Epithelial cell of esophagus (primary cell): Measurements from ENCODE around the gene CTSE.

Experiments used
- DNase-seq: peaks from one replicate; pipeline ENCODE4 v3.0.0; 2010; ENCODE audit warnings: low read depth
- H3K4me3 ChIP-seq: 2 replicates; pipeline ENCODE4 v1.5.1; 2011; ENCODE audit warnings: mild to moderate bottlenecking, low read length, control low read depth
- TF ChIP-seq, protein P1 (sequence below): IDR thresholded peaks from 2 replicates; pipeline ENCODE4 v1.5.1; 2011; ENCODE audit warnings: low read depth, mild to moderate bottlenecking, low read length, control low read depth, inconsistent platforms; ENCODE audit not compliant: insufficient read depth; ENCODE audit errors: missing control alignments

CTSE gene

DNA sequence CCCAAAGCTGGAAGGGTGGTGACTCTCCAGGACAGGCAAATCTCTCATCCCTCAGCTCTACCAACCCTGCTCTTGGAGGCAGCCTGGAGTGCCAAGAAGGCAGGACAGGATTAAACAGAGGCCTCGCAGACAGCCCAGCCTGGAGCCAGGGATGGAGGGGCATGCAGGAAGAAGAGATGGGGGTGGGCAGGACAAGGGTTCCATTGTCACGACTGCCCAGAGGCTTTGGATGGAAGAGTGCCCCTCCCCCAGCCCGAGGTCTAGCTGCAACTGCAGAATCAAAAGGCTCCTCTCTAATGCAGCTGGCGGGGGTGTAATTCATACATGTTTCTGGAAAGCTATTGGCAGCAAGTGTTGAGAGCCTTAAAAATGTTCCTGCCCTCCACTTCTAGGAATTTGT lies 29.3 kb downstream of the CTSE start:
- TF ChIP-seq, protein P1, sequence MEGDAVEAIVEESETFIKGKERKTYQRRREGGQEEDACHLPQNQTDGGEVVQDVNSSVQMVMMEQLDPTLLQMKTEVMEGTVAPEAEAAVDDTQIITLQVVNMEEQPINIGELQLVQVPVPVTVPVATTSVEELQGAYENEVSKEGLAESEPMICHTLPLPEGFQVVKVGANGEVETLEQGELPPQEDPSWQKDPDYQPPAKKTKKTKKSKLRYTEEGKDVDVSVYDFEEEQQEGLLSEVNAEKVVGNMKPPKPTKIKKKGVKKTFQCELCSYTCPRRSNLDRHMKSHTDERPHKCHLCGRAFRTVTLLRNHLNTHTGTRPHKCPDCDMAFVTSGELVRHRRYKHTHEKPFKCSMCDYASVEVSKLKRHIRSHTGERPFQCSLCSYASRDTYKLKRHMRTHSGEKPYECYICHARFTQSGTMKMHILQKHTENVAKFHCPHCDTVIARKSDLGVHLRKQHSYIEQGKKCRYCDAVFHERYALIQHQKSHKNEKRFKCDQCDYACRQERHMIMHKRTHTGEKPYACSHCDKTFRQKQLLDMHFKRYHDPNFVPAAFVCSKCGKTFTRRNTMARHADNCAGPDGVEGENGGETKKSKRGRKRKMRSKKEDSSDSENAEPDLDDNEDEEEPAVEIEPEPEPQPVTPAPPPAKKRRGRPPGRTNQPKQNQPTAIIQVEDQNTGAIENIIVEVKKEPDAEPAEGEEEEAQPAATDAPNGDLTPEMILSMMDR: no peak
- DNase-seq: no peak
- H3K4me3 ChIP-seq: no peak overlapping the region

DNA sequence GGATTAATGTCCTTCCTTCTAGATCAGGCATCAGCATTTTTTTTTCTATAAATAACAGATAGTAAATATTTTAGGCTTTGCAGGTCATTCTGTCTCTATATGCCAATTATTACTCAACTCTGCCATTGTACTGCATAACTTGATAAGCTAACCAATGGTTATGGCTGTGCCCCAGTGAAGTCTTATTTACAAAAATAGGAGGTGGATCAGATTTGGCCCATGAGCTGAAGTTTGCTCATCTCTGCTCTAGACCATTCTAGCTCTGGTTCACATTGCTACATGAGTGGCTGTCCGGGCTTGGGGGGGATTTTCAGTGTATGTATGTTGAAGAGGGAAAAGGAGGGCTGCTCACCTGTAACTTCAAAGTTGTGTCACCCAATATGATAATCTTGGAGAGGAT lies 30.6 kb downstream of the CTSE start:
- no peak for DNase-seq
- no peak overlapping the region for H3K4me3 ChIP-seq
- TF ChIP-seq, protein P1: no peak

DNA sequence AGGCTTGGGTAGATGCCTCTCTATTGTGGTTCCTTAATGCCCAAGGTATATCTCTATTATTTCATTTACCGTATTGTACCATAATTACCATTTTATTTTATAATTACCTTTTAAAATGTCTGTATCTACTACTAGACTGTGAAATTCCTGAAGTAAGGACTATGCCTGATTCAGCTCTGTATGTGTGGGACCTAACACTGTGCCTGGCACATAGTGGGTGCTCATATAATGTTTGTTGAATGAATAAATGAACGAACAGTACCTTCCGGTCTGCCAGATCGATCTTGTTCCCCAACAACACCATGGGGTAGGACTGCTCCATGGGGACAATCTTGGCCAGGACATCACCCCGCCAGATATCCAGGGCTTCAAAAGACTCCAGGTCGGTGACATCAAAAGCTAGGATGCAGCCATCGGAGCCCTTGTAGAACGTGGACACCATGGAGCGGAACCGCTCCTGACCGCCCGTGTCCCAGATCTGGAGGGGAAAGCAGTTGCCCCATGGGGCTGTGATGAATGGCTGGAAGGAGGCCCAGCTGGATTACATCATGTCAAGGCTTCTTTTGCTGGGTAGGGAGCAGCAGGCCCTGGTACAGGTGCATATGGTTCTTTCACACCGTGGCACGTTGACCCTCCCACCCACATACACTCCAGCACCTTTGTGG lies 31.3 kb downstream of the CTSE start:
- no peak overlapping the region for H3K4me3 ChIP-seq
- TF ChIP-seq, protein P1: no peak
- DNase-seq: no peak

DNA sequence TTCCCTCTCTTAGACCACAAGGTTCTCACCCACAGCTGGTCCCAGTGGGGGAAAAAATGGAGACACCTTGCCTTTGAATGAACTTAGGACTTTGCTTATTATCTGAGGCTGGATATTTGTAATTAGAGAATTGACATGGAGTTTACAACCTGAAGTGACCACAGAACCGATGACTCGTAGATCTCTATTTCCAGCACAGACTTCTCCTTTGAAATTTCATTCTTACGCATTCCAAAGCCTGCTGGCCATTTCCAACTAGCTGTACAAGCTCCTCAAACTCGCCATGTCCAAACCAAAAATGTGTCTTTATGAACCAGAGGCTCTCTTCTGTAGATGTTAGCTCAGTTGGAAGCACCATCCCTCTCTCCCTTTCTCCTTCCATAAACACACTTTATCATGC lies 32.5 kb downstream of the CTSE start:
- TF ChIP-seq, protein P1: no peak
- H3K4me3 ChIP-seq: no peak overlapping the region
- DNase-seq: no peak

DNA sequence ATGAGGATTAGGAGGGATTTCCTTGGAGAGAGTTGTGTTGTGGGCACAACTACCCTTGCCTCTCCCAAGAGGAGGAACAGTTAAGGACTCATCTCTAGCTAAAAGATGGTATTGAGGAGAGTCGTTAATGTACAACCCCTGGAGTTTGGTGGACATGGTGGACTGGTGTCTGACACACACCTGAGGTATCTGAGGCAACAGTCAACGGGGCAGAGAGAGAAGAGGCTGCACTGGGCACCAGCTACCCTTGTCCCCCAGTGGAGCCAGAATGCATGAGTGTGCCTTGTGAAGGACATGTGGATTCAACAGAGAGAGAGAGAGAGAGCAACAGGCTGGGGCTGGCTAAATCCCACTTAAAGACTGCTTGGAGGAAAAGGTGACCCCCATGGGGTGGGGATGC lies 33.5 kb downstream of the CTSE start:
- TF ChIP-seq, protein P1: no peak
- no peak for DNase-seq
- H3K4me3 ChIP-seq: no peak overlapping the region

DNA sequence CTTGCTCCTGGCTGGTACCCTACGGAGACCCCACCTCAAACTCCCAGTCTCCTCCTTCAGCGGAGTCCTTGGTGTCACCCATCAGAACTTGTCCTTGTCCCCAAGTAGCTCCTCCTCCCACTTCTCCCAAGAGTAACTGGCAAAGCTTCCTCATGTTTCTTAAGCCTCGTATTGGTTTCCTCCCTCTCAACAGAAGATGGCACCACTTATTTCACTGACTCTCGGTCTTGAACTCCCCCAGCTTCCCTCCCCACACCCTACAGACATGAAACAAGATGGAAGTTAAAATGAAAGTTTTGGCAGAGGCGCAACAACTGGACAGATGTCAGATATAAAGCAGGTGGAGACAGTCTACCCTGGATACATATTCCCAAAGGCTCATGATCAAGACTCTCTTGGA lies 33.9 kb downstream of the CTSE start:
- DNase-seq: no peak
- no peak overlapping the region for H3K4me3 ChIP-seq
- TF ChIP-seq, protein P1: no peak

DNA sequence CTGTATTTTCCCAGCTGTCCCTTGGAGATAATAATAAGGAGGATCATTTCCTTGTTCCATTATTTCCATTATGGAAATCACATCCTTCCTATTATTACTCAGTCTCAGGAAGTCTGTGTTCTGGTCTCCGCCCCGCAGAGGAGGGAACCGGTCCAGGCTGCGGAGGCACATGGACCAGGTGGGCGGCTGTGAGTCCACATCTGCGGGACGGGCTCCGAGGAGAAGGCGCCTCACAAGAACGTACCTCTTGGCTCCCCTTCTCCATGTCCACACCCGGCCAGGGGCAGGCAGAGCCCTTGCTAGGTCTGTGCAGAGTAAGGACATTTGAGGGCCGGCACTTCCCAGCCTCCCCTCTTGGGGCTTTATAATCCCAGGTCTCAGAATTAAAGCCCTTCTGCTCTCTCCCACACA lies 35.1 kb downstream of the CTSE start:
- H3K4me3 ChIP-seq: no peak overlapping the region
- TF ChIP-seq, protein P1: no peak
- no peak for DNase-seq
